Esophagus muscularis mucosa (tissue), 4 donors: Measurements from ENCODE around the gene WDR44.

Experiments used
- EP300 ChIP-seq: sonication (generic); formaldehyde crosslinking; IDR thresholded peaks from one replicate; pipeline ENCODE4 v1.6.1; 2017; ENCODE audit warnings: antibody characterized with exemption
- POLR2A ChIP-seq: fragments of 450-650 bp; IDR thresholded peaks from one replicate; pipeline ENCODE4 v1.6.1; 2017; ENCODE audit warnings: antibody characterized with exemption, moderate library complexity, mild to moderate bottlenecking, low read depth
- POLR2AphosphoS5 ChIP-seq, 2 donors: sonication (generic); formaldehyde crosslinking; IDR thresholded peaks; one replicate each; pipeline ENCODE4 v1.6.1; 2017; ENCODE audit warnings: antibody characterized with exemption in 2 of 2
- TF ChIP-seq, protein P1 (sequence below), 3 experiments: fragments of 200-600 bp in 2 of 3; fragments of 450-650 bp in 1 of 3; sonication (generic) in 2 of 3; IDR thresholded peaks; one replicate each; pipeline ENCODE4 v1.5.1; 2017 to 2019; ENCODE audit warnings: antibody characterized with exemption in 3 of 3, mild to moderate bottlenecking in 2 of 3, moderate library complexity in 1 of 3

DNA sequence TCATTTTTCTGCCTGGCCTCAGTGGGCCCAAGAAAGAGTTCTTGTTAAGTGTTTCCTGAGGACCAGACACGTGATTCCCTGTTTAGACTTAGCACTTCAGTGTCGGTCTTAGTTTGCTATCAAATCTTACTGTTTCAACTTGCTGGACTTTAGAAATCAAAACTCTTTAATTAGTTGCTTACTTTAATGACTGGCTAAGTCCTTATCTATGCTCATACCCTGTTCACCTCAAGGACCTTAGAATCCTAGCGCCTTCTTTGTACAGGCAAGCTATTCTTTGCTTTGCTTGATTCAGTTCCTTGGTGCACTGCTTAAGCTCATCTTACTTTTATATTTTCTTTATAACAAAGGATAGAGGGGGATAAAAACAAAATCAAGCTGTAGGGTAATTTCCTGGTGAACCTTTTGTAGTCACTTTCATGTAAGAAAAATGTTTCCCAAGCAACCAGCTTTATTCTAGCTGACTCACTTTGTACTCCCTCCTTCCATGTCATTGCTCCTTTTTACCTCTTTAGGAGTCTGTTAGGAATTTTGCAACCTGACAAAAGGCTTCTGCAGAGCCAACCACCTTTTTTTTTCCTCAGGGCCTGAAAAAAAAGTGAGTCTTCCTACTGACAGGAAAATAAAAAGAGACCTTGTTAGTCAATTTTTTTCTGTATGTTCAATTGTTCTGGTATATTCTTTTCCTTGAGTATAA is 14.7 kb downstream of the WDR44 start:
- TF ChIP-seq, protein P1, sequence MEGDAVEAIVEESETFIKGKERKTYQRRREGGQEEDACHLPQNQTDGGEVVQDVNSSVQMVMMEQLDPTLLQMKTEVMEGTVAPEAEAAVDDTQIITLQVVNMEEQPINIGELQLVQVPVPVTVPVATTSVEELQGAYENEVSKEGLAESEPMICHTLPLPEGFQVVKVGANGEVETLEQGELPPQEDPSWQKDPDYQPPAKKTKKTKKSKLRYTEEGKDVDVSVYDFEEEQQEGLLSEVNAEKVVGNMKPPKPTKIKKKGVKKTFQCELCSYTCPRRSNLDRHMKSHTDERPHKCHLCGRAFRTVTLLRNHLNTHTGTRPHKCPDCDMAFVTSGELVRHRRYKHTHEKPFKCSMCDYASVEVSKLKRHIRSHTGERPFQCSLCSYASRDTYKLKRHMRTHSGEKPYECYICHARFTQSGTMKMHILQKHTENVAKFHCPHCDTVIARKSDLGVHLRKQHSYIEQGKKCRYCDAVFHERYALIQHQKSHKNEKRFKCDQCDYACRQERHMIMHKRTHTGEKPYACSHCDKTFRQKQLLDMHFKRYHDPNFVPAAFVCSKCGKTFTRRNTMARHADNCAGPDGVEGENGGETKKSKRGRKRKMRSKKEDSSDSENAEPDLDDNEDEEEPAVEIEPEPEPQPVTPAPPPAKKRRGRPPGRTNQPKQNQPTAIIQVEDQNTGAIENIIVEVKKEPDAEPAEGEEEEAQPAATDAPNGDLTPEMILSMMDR (IDR thresholded peaks at IDR 0.05) = no peak
- TF ChIP-seq EP300 (no peak), POLR2A (no peak), POLR2AphosphoS5 (IDR thresholded peaks at IDR 0.05) (no peak)
